ENCODE measurements around the gene TLCD2. TPM values are rescaled to one million over a fixed set of nuclear protein-coding genes. Genes with fewer than 3 reads are reported as not detected.

TLCD2 gene
- total RNA-seq = 1 to 10 TPM in 9 of 10 donors, under 1 TPM in 1; 0.96 to 6.0 (median 1.9) TPM
- polyA plus RNA-seq = 1 to 10 TPM; 1.6 to 3.2 TPM
- long read RNA-seq, donor 1, full-length matches to known transcripts = 1 of 1 reads
- long read RNA-seq, donor 1, partial matches to known transcripts = 0 of 1 reads
- long read RNA-seq, donor 1, other reads (novel, unspliced or antisense) = 0 of 1 reads
- long read RNA-seq, donor 2, partial matches to known transcripts = 0 of 1 reads
- long read RNA-seq, donor 2, other reads (novel, unspliced or antisense) = 1 of 1 reads
- long read RNA-seq, donor 3, partial matches to known transcripts = 0 of 2 reads
- long read RNA-seq, donor 3, other reads (novel, unspliced or antisense) = 2 of 2 reads

DNA sequence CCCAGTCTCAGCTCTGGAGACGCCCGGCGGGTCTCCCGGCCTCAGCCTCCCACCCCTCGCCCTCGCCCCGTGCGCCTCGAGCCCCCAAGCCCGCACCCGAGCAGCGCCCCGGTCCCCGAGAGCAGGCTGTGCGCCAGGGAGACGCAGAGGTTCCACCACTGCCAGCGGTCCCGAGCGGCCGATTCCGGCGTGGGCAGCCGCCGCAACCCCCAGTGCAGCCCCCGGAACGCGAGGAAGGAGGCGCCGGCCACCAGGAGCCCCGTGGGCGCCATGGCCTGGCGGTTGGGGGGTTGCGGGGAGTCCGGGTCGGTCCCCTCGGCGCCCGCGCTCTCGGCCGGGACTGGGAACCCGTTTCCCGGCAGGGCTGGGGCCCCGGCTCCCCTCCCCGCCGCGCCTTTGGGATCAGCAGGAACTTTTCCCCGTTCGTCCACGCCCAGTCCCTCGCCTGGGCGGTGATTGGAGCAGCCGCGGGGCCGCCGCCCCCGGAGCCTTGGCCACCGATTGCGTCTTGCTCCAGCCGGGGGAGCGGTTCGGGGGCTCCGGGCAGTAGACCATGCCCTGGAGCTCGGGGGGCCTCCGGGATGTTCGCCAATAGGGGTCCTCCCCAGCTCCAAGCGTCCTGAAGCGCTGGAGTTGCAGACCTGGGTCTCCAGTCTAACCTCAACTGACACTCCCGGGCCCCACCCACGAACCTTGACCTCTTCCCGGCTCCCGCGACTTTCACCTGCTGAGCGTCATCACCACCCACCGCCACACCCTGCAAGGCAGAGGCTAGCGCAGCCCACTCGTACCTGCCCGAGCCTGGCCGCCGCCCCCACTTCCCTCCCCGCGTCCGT is at the start of gene TLCD2:
Gene TLCD2, minus strand, starts transcription at position 407 of the 836 bp plus-strand sequence. Its CDS starts 135 bp downstream, at position 272.
- WGBS, 2 donors = 2 to 3% methylated on average over 77 to 83 of the region's 83 CpGs
- H3K4me3 ChIP-seq = peak within 1 kb of the TSS; percentile 64 to 88 (median 78)
- peaks cover 0 to 11% (median 0%) of the 10 kb centered on the region in 7 donors for H3K27me3 ChIP-seq
- H3K27ac ChIP-seq = peak within 1 kb of the TSS in 9 of 10 donors; percentile 76 to 99 (median 84)
- peaks cover 10 to 60% (median 46%) of the 10 kb centered on the region in 9 donors for H3K4me1 ChIP-seq
- intact Hi-C loops (cut with DNase I) = loop anchor here in 8 of 10 donors (2.0 to 10.0 kb wide), 10 partner anchors 25 to 445 kb away; partner anchors contain the start of gene PRPF8 (in 1 of the 8)
- peak; percentile 74 to 81 for DNase-seq
- no peaks in the 10 kb centered on the region for H3K9me3 ChIP-seq
- TF ChIP-seq CTCF (IDR thresholded peaks at IDR 0.05) = no peak
- ATAC-seq = peak; percentile 35 to 58 (median 42)
- H3K36me3 ChIP-seq = peaks cover 0 to 50% (median 24%) of the 10 kb centered on the region in 9 donors

- H3K9me3 ChIP-seq = no peaks in the 10 kb centered on the region
- H3K27ac ChIP-seq = peak overlapping the region in 1 of 10 donors; percentile 73
- ATAC-seq = no peak
- no peak overlapping the region for H3K4me3 ChIP-seq
- H3K36me3 ChIP-seq = no peaks in the 10 kb centered on the region
- 85 to 93% methylated on average over 5 of the region's 5 CpGs for WGBS, 2 donors
- H3K4me1 ChIP-seq = peaks cover 0 to 43% (median 11%) of the 10 kb centered on the region in 9 donors
- no peak for DNase-seq
- TF ChIP-seq CTCF (IDR thresholded peaks at IDR 0.05) = no peak
- no peaks in the 10 kb centered on the region for H3K27me3 ChIP-seq
- intact Hi-C loops (cut with DNase I) = loop anchor here in 1 of 10 donors (10.0 kb wide), 1 partner anchor 1335 kb away; no protein-coding TSS in a partner anchor
These were observed 49.4 kb upstream of the TLCD2 start for GRCh38 chr17:1759529-1759928.

DNA sequence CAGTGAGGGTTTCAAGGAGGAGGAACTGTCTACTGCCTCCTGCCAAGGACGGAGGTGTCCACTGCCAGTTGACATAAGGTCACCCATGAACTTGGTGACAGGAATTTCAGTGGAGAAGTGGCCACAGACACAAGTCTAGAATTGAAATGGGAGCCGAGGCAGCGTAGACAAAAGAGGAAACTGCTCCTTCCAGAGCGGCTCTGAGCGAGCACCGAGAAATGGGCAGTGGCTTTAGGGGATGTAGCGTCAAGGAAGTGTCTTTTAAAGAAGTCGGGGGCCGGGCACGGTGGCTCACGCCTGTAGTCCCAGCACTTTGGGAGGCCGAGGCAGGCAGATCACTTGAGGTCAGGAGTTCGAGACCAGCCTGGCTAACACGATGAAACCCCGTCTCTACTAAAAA is 48.6 kb upstream of the TLCD2 start:
- whole genome bisulfite sequencing, 2 donors = 64% methylated on average over 15 of the region's 15 CpGs
- Histone ChIP-seq H3K4me3 (no peak overlapping the region), H3K9me3 (no peaks in the 10 kb centered on the region), H3K36me3 (no peaks in the 10 kb centered on the region), H3K27me3 (no peaks in the 10 kb centered on the region), H3K27ac (peak overlapping the region in 1 of 10 donors; percentile 73), H3K4me1 (peaks cover 0 to 41% (median 7%) of the 10 kb centered on the region in 9 donors)
- TF ChIP-seq CTCF (IDR thresholded peaks at IDR 0.05) = no peak
- DNase-seq = no peak
- intact Hi-C loops (cut with DNase I) = loop anchor here in 1 of 10 donors (10.0 kb wide), 1 partner anchor 1336 kb away; no protein-coding TSS in a partner anchor
- ATAC-seq = no peak

- no peak for TF ChIP-seq CTCF (IDR thresholded peaks at IDR 0.05)
- Histone ChIP-seq H3K9me3 (no peaks in the 10 kb centered on the region), H3K36me3 (no peaks in the 10 kb centered on the region), H3K4me1 (peaks cover 0 to 39% (median 0%) of the 10 kb centered on the region in 9 donors), H3K27me3 (no peaks in the 10 kb centered on the region), H3K27ac (no peak overlapping the region), H3K4me3 (no peak overlapping the region)
- intact Hi-C loops (cut with DNase I) = loop anchor here in 1 of 10 donors (10.0 kb wide), 1 partner anchor 1339 kb away; no protein-coding TSS in a partner anchor
- ATAC-seq (no peak), DNase-seq (no peak)
- 65 to 70% methylated on average over 17 of the region's 17 CpGs for WGBS, 2 donors
These were observed 45.7 kb upstream of the TLCD2 start for GRCh38 chr17:1755827-1756262.
